Upper lobe of left lung (tissue), 6 donors: ENCODE results near the gene CREB3L4. TPM values are rescaled to one million over a fixed set of nuclear protein-coding genes. Genes with fewer than 3 reads are reported as not detected.
"Not testable (repeated sequence)": the region's sequence is repeated elsewhere in the genome, so short reads cannot be mapped to it uniquely, and the experiment has no call there.

ENCODE experiments used
- ATAC-seq, 2 donors: fragments of 200-7000 bp; cut with Tn5 transposase; one replicate each; pipeline ENCODE4 v1.9.1; 2022; ENCODE audit warnings: mild to moderate bottlenecking in 2 of 2, moderate library complexity in 2 of 2; ENCODE audit not compliant: low FRiP score in 2 of 2
- DNase-seq, 2 donors: peaks; one replicate each; pipeline ENCODE4 v3.0.0-alpha.2; 2019 to 2020
- H3K27ac ChIP-seq, 4 donors: fragments of 200-600 bp; sonication (generic); one replicate each; pipeline ENCODE4 v1.5.1; 2016 to 2019
- H3K27me3 ChIP-seq, 4 donors: fragments of 200-600 bp; sonication (generic); one replicate each; pipeline ENCODE4 v1.5.1; 2017 to 2019
- H3K36me3 ChIP-seq, 4 donors: fragments of 200-600 bp; sonication (generic); one replicate each; pipeline ENCODE4 v1.5.1; 2016 to 2019
- H3K4me1 ChIP-seq, 4 donors: fragments of 200-600 bp; sonication (generic); one replicate each; pipeline ENCODE4 v1.5.1; 2018 to 2019
- H3K4me3 ChIP-seq, 4 donors: fragments of 200-600 bp; sonication (generic); one replicate each; pipeline ENCODE4 v1.5.1; 2017 to 2019; ENCODE audit warnings: mild to moderate bottlenecking in 2 of 4, moderate library complexity in 1 of 4
- H3K9me3 ChIP-seq, 4 donors: fragments of 200-600 bp; sonication (generic); one replicate each; pipeline ENCODE4 v1.5.1; 2018 to 2019
- CTCF ChIP-seq, 6 experiments: fragments of 450-650 bp in 4 of 6; fragments of 200-600 bp in 2 of 6; sonication (generic) in 2 of 6; IDR thresholded peaks; one replicate each; pipeline ENCODE4 v1.5.1; 2016 to 2019; ENCODE audit warnings: antibody characterized with exemption in 6 of 6
- EP300 ChIP-seq, 4 donors: sonication (generic); formaldehyde crosslinking; IDR thresholded peaks; one replicate each; pipeline ENCODE4 v1.5.1; 2017; ENCODE audit warnings: antibody characterized with exemption in 4 of 4, control low read depth in 2 of 4
- POLR2A ChIP-seq, 4 donors: fragments of 450-650 bp; IDR thresholded peaks; one replicate each; pipeline ENCODE4 v1.5.1; 2016 to 2017; ENCODE audit warnings: antibody characterized with exemption in 4 of 4, mild to moderate bottlenecking in 2 of 4
- POLR2AphosphoS5 ChIP-seq, 2 donors: sonication (generic); formaldehyde crosslinking; IDR thresholded peaks; one replicate each; pipeline ENCODE4 v1.5.1; 2017; ENCODE audit warnings: antibody characterized with exemption in 2 of 2
- WGBS, 2 donors: methylation state at CpG; one replicate each; pipeline ENCODE4 v1.1.5; 2017 to 2018; 5-methylcytosine and 5-hydroxymethylcytosine counted together
- total RNA-seq, 6 donors: library from RNA; depleted of rRNA in 4 of 6; stranded (reverse); fragments of >200 nt in 4 of 6; gene quantifications; one replicate each; pipeline versions ENCODE4 v1.1.0 to v1.2.1, GENCODE V29; 2016 to 2021
- donor health status: DM: no; HTN: no; CAD: no; lungs with moderate emphysema.
- donor health status: DM: no; HTN: yes; CAD: no; lungs with severe emphysema.

CREB3L4 gene
- total RNA-seq, 6 donors from 2014 or later: 4.7 to 17.4 (median 9.4) TPM

- ATAC-seq (no peak), DNase-seq (no peak)
- H3K9me3 ChIP-seq: no peaks in the 10 kb centered on the region
- no peak for TF ChIP-seq POLR2A (IDR thresholded peaks at IDR 0.05)
- TF ChIP-seq POLR2AphosphoS5 (IDR thresholded peaks at IDR 0.05): no peak
- no peak for TF ChIP-seq CTCF (IDR thresholded peaks at IDR 0.05)
- TF ChIP-seq EP300 (IDR thresholded peaks at IDR 0.05): no peak
- peaks cover 12 to 46% (median 37%) of the 10 kb centered on the region in 4 donors for H3K36me3 ChIP-seq
- H3K4me3 ChIP-seq: peak overlapping the region in 3 of 4 donors; percentile 73 to 90 (median 84)
- H3K4me1 ChIP-seq: peaks cover 26 to 51% (median 35%) of the 10 kb centered on the region in 4 donors
- WGBS, 2 donors: 82 to 90% methylated on average over 2 of the region's 2 CpGs
- H3K27me3 ChIP-seq: no peaks in the 10 kb centered on the region
- H3K27ac ChIP-seq: peak overlapping the region; percentile 90 to 99 (median 95)
These were observed 24.1 kb downstream of the CREB3L4 start for GRCh38 chr1:153991806-153992205.

GRCh38 chr1:153995202-153995601, 27.5 kb downstream of the CREB3L4 start:
- no peak for TF ChIP-seq EP300 (IDR thresholded peaks at IDR 0.05)
- TF ChIP-seq POLR2AphosphoS5 (IDR thresholded peaks at IDR 0.05): no peak
- TF ChIP-seq CTCF (IDR thresholded peaks at IDR 0.05): no peak
- no peak for TF ChIP-seq POLR2A (IDR thresholded peaks at IDR 0.05)
- peaks cover 22 to 40% (median 26%) of the 10 kb centered on the region in 4 donors for H3K4me1 ChIP-seq
- H3K9me3 ChIP-seq: no peaks in the 10 kb centered on the region
- no peak overlapping the region for H3K4me3 ChIP-seq
- H3K27me3 ChIP-seq: no peaks in the 10 kb centered on the region
- H3K36me3 ChIP-seq: peaks cover 12 to 46% (median 37%) of the 10 kb centered on the region in 4 donors
- ATAC-seq: no peak
- WGBS, 2 donors: 79 to 96% methylated on average over 3 of the region's 3 CpGs
- no peak for DNase-seq
- H3K27ac ChIP-seq: no peak overlapping the region

GRCh38 chr1:153995640-153996039, 27.9 kb downstream of the CREB3L4 start:
- Histone ChIP-seq H3K36me3 (peaks cover 12 to 46% (median 37%) of the 10 kb centered on the region in 4 donors), H3K27ac (no peak overlapping the region), H3K4me1 (peaks cover 22 to 38% (median 25%) of the 10 kb centered on the region in 4 donors), H3K27me3 (no peaks in the 10 kb centered on the region), H3K9me3 (no peaks in the 10 kb centered on the region), H3K4me3 (no peak overlapping the region)
- WGBS, 2 donors: 98% methylated on average over 11 of the region's 11 CpGs
- ATAC-seq: no peak
- TF ChIP-seq POLR2AphosphoS5 (IDR thresholded peaks at IDR 0.05) (no peak), CTCF (IDR thresholded peaks at IDR 0.05) (no peak)
- DNase-seq: no peak

- H3K36me3 ChIP-seq: peaks cover 8 to 40% (median 35%) of the 10 kb centered on the region in 4 donors
- H3K27me3 ChIP-seq, H3K4me3 ChIP-seq, H3K27ac ChIP-seq, DNase-seq, ATAC-seq, H3K9me3 ChIP-seq: not testable (repeated sequence)
- peaks cover 17 to 30% (median 19%) of the 10 kb centered on the region in 4 donors for H3K4me1 ChIP-seq
- 93 to 96% methylated on average over 10 of the region's 10 CpGs for WGBS, 2 donors
These were observed 29.2 kb downstream of the CREB3L4 start for GRCh38 chr1:153996882-153997281.

- no peak for DNase-seq
- ATAC-seq: no peak
- no peaks in the 10 kb centered on the region for H3K27me3 ChIP-seq
- no peak overlapping the region for H3K4me3 ChIP-seq
- no peak for TF ChIP-seq POLR2A (IDR thresholded peaks at IDR 0.05)
- TF ChIP-seq POLR2AphosphoS5 (IDR thresholded peaks at IDR 0.05): no peak
- TF ChIP-seq EP300 (IDR thresholded peaks at IDR 0.05): no peak
- no peak for TF ChIP-seq CTCF (IDR thresholded peaks at IDR 0.05)
- H3K9me3 ChIP-seq: no peaks in the 10 kb centered on the region
- 86 to 87% methylated on average over 4 of the region's 4 CpGs for WGBS, 2 donors
- H3K4me1 ChIP-seq: no peaks in the 10 kb centered on the region
- H3K27ac ChIP-seq: no peak overlapping the region
- peaks cover 0 to 9% (median 4%) of the 10 kb centered on the region in 4 donors for H3K36me3 ChIP-seq
These were observed 32.7 kb downstream of the CREB3L4 start for GRCh38 chr1:154000420-154000819.
